Right ventricle myocardium superior (tissue), 1 donor: Measurements from ENCODE around the gene SCAF1. TPM values are rescaled to one million over a fixed set of nuclear protein-coding genes. Genes with fewer than 3 reads are reported as not detected.
"Not testable (repeated sequence)": the region's sequence is repeated elsewhere in the genome, so short reads cannot be mapped to it uniquely, and the experiment has no call there.

ENCODE experiments used
- ATAC-seq: fragments of 200-7000 bp; cut with Tn5 transposase; one replicate; pipeline ENCODE4 v1.9.1; 2020; ENCODE audit warnings: mild to moderate bottlenecking; ENCODE audit not compliant: poor library complexity
- DNase-seq: peaks from one replicate; pipeline ENCODE4 v3.0.0-alpha.2; 2020
- intact Hi-C: fragments of 100-400 bp; cut with DNase I; formaldehyde crosslinking; loops from one replicate; pipeline ENCODE4 v1.11.2; 2022
- total RNA-seq: library from RNA; stranded (reverse); fragmentation: NEBNext Ultra II Directional; extraction: Animal tissue kit (Norgen Biotek cat#: 25700); gene quantifications from one replicate; pipeline ENCODE4 v1.2.1, GENCODE V29; 2021
- donor health status: DM: no; HTN: yes; CAD: no; lungs with severe emphysema.

SCAF1 gene
- total RNA-seq, 1 donor from 2014 or later: 42.0 TPM

DNA sequence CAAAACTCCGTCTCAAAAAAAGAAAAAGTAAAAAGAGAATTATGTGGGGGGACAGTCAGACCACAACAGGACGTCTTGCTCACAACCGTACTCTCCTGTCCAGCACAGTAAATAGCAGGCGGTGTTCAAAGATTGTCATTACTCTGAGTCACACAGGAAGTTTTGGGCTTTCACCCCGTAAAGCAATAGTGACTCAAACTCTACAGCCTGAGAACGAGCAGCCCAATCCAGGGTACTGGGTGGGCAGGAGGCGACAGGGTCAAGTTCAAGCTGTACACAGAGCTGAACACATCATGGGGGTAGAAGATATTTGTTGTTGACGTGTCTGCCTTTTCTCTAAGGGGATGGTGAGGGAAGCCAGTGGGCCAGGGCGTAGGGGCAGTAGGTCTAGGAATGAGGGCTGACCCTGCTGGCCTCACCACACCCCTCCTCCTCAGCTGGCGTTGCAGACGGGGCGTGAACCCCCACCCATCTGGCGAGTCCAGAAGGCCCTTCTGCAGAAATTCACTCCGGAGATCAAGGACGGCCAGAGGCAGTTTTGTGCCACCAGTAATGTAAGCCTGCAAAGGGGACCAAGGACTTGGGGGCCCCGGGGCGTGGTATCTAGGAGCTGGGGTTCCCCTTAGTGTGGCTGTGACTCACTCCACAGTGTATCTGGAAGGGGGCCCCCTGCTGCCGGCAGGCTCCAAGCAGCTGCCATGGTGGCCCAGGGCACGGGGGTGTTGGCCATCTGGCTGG, 27.7 kb upstream of the SCAF1 start:
- no peak for DNase-seq
- intact Hi-C loops: no loop called here
- ATAC-seq: no peak

DNA sequence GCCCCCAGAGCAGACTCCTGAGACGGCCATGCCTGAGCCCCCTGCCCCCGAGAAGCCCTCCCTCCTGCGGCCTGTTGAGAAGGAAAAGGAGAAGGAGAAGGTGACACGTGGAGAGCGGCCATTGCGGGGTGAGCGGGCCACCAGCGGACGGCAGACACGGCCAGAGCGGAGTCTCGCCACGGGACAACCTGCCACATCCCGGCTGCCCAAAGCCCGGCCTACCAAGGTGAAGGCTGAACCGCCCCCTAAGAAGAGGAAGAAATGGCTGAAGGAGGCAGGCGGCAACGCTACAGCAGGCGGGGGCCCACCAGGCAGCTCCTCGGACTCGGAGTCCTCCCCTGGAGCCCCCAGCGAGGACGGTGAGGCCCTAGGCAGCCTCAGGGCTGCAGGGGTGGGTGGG, 26.1 kb upstream of the SCAF1 start:
- intact Hi-C loops: no loop called here
- no peak for DNase-seq
- no peak for ATAC-seq

DNA sequence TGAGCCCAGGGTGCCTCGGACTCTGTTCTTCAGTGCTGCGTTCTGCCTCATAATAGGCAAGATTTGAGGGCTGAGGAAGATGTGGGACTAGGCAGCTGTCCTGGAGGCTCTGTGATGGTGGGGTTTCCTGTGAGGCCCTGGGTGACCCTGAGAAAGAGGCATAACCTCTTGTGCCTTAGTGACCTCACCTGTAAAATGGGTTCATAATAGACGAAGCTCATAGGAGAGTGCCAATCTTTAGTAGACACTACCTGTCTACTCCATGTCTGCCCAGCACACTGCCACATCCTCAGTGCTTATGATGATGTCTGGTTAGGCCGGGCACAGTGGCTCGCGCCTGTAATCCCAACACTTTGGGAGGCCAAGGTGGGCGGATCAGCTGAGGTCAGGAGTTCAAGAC, 25.5 kb upstream of the SCAF1 start:
- intact Hi-C loops: no loop called here
- DNase-seq (no peak), ATAC-seq (no peak)

DNA sequence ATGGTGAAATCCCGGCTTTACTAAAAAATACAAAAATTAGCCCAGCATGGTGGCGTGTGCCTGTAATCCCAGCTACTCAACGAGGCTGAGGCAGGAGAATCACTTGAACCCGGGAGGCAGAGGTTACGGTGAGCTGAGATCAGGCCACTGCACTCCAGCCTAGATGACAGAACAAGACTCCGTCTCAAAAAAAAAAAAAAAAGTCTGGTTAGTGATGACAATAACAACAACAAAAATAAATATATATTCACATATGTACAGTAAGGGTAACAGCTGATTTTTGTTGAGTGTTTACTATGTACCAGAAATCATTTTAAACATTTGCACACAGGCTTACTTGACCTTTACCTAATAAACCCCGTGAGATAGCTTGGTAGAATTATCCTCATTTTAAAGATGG, 25.1 kb upstream of the SCAF1 start:
- intact Hi-C loops: no loop called here
- no peak for DNase-seq
- no peak for ATAC-seq

DNA sequence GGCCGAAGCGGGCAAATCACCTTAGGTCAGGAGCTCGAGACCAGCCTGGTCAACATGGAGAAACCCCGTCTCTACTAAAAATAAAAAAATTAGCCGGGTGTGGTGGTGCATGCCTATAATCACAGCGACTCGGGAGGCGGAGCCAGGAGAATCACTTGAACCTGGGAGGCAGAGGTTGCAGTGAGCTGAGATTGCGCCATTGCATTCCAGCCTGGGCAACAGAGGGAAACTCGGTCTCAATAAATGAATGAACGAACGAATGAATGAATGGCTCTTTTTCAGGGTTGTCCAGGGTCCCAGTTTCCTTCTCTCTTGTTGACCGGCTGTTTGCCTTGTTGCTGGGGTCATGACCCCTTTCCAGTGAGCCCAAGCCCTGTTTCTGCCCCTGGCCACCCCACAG, 24.1 kb upstream of the SCAF1 start:
- intact Hi-C loops, ATAC-seq, DNase-seq: not testable (repeated sequence)

DNA sequence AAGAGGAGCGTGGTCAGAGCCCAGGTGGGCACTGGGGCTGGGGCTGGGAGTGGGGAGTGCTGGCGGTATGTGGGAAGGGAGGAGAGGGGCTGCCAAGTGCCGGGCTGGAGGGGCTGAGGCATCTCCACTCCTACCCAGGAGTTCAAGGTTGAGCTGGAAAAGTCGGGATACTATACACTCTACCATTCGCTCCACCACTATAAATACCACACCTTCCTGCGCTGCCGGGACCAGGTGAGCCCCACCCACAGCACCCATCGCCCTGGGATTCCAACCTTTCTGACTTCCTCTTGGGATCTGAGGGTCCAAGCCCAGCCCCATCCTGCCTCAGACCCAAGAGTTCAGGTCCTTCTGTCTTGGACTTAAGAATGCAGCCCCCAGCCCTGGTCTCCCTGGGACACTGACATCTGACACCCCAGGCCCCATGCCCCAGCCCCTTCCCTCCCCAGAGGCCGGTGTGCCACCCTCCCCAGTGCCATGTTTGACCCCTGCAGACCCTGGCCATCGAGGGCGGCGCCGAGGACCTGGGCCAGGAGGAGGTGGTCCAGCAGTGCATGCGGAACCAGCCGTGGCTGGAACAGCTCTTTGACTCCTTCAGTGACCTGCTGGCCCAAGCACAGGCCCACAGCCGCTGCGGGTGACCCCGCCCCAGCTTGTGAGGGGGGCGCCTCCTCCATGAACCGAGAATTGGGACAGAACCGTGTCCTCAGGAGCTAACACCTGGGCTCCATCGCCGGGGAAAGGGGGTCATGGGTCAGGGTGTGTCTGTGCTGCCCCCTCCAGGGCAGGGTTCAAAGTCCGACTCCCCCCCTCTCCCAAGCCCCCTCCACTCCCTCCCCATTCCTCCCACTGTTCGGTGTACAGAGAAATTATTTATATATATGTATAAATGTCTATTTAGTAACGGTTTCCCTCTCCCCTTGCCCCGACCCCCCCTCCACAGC, 16.8 kb upstream of the SCAF1 start:
- no peak for ATAC-seq
- DNase-seq: no peak
- intact Hi-C loops: no loop called here

DNA sequence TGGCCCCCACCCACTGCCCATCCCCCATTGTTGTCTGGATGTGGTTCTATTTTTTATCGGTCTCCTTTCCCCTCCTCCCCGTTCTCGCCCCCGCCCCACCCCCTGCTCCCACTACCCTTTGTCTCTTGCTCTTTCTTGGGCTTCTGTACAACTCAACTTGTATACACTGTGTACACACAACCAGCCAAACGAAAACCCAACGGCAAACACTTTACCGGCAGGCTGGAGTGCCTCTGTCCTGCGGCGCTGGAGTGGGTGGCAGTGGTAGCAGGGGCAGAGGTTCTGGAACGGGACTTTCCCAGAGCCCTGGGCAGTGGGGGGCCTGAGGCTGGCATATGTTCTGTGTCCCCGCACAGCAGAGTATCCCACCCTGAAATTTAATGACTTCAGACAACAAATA, 15.8 kb upstream of the SCAF1 start:
- no peak for ATAC-seq
- no peak for DNase-seq
- intact Hi-C loops: no loop called here

DNA sequence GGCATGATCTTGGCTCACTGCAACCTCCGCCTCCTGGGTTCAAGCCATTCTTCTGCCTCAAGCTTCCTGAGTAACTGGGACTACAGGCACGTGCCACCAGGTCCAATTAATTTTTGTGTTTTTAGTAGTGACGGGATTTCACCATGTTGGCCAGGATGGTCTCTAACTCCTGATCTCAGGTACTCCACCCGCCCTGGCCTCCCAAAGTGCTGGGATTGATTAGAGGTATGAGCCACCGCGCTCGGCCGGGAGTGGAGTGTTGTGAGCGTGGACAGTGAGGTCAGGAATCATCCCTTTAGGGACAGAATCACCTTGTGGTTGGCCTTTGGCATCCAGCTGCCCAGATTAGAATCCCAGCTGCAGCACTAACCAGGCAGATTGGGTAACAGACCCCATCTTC, 12.3 kb upstream of the SCAF1 start:
- ATAC-seq (no peak), DNase-seq (no peak)
- intact Hi-C loops: no loop called here

DNA sequence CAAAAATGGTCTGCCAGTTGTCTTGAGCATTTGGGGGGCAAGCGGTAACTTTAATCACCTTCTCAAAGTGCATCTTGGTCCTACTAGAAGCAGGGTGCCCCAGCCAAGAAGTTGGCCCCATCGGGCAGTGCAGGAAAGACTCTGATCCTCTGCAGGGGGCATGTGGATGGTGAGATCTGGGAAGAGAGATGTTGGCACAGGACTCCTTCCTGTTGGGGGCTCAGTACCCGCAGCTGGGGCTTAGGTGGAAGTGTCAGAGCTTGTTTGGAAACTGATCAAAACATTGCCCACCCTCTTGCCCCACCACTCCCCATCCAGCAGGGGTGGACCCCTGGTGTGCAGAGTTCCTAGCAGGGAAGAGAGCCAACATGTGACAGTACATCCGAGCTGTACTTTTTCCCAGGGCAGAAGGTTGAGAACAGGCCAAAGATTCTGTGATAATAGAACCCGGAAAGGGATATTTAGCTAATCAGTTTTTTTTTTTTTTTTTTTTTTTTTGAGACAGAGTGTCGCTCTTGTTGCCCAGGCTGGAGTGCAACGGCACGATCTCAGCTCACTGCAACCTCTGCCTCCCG, 10.9 kb upstream of the SCAF1 start:
- intact Hi-C loops: no loop called here
- DNase-seq: no peak
- ATAC-seq: no peak

DNA sequence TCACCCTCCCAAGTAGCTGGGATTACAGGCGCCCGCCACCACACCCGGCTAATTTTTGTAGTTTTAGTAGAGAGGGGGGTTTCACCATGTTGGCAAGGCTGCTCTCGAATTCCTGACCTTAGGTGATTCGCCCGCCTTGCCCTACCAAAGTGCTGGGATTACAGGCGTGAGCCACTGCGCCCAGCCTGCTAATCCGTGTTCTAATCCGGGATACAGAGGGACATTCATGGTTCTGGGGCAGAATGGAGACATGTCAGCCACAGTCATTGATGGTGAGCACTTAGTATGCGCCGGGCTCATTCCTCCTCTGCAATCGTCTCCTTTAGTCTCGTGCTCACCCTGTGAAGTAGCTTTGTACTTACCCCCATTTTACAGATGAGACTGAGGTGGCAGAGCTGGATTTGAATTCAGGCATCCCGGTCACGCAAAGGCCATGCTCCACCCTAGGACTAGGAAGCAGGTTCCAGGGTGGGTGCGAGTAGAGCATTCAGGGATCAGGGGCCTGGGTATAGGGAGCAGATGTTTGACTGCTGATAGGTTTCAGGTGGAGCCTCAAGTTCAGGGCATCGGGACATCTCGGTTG, 10.3 kb upstream of the SCAF1 start:
- DNase-seq (no peak), ATAC-seq (no peak)
- intact Hi-C loops: no loop called here

DNA sequence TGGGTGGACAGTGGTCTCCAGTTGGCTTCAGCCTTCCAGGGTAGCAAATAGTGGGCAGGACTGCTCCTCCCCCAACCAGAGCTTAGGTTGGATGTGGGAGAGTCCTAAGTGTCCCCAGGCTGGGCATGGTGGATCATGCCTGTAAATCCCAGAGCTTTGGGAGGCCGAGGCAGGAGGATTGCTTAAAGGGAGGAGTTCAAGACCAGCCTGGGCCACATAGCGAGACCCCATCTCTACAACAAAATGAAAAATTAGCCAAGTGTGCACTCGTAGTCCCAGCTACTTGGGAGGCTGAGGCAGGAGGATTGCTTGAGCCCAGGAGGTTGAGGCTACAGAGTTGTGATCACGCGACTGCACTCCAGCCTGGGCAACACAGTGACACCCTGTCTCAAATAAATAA, 9.4 kb upstream of the SCAF1 start:
- DNase-seq: no peak
- intact Hi-C loops: no loop called here
- no peak for ATAC-seq

DNA sequence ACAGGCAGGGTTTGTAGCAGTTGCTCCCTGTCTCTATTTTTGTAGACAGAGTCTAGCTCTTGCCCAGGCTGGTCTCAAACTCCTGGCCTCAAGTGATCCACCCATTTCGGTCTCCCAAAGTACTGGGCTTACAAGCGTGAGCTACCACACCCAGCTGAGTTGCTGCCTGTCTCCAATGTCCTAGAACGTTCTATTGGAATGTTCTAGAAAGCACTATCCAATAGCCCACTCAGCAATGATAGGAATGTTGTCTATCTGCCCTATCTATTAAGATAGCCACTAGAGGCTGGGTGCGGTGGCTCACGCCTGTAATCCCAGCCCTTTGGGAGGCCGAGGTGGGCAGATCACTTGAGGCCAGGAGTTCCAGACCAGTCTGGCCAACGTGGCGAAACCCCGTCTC, 8.7 kb upstream of the SCAF1 start:
- ATAC-seq, DNase-seq, intact Hi-C loops: not testable (repeated sequence)

DNA sequence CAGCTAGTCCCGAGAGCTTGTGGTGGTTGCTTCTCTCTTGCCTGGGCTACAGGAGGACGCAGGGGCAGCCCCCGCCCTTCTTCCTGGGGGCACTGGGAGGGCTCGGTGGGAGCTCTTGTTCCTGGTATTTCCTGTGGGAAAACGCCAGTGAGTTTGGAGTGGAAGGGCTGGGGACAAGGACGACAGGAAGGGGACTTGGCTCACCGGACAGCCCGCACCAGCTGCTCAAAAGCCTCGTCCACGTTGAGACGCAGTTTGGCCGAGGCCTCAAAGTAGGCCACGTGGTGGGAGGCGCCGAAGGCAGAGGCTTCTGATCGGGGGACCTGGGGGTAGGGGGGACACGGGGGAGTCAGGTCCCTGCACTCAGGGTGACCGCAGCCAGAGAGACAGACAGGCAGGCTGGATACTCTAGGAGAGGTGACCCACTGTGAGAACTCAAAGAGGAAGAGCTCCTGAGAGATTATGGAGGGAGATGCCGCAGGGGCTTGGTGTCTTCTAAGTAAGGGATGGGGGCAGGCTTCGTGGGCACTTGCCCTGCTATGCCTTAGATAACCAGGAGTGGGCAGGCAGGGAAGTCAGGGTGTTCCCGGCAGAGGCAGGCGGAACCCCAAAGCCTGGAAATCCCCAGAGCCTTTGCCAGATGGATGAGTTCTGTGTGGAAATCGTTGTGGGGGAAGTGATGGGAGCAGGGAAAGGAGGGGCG, 6.3 kb upstream of the SCAF1 start:
- ATAC-seq (no peak), DNase-seq (no peak)
- intact Hi-C loops: no loop called here

DNA sequence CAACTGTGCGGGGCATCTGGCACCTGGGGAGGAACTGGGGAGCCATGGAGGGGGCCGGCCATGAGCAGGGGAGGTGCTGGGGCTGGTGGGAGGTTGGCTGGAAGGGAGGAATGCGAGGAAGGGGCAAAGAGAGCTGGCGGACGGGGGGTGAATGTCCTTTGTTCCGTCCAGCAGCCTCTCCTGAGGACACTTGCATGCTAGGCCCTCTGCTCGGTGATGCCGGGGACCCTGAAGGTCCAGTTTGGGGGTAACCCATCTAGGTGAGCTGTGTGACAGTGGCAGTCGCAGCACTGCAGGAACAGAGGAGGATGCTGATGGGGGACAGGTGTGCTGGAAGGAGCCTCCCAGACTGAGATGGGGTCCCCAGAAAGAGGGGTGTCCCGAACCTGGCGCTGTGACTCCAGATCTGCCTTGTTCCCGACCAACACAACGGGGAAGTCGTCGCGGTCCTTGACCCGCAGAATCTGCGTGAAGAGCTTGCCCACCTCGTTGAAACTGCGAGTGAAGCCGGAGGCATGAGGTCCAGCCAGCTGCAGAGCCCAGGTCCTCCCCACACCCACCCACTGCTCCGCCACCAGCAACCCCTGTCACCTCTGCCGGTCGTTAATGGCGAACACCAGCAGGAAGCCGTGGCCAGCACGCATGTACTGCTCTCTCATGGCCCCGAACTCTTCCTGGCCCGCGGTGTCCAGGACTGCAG, 5.6 kb upstream of the SCAF1 start:
- DNase-seq (no peak), ATAC-seq (no peak)
- intact Hi-C loops: no loop called here

DNA sequence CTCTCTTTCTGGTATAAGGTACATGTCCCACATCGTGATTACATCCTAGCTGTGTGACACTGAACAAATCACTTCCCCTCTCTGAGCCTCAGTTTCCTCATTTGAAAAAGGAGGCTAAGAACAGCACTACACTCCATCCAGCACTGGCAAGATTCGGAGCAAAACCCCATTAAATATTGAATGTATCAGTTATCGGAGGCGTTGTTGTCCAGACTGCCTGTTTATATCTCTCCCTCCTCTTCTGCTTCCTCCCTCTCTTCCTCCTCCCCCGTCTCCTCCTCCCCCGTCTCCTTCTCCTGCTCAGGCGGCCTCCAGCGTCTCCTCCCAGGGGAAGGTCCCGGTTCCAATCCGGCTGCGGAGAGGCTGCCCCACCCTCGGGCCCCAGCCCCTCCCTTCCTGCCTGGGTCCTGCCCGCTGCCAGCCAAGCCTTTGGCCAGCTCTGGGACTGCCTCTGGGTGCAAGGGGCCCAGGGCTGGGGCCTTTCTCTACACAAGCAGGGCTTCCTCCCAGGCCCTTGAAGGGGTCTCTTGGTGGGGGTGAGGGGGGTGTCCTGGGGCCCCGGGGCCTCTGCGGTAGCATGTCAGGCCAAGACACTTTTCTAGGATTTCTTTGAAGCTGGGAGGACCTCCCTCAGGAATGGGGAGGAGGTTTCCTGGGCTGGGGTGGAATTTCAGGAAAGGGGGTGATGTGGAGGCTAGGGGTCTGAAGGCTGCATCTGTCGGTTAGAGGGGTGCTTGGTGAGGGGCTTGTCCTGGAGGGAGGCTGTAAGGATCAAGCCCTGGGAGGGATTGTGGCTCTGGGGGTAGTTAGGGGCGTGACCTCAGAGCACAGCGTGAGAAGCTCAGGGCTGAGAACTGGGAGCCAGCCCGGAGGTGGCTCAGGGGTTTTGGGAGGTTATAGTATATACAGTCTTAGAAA, 3.9 kb upstream of the SCAF1 start:
- DNase-seq: peak; percentile 94
- intact Hi-C loops: loop anchor here (2.0 kb wide), 1 partner anchor 45 kb away; no protein-coding TSS in a partner anchor
- peak; percentile 7 for ATAC-seq

DNA sequence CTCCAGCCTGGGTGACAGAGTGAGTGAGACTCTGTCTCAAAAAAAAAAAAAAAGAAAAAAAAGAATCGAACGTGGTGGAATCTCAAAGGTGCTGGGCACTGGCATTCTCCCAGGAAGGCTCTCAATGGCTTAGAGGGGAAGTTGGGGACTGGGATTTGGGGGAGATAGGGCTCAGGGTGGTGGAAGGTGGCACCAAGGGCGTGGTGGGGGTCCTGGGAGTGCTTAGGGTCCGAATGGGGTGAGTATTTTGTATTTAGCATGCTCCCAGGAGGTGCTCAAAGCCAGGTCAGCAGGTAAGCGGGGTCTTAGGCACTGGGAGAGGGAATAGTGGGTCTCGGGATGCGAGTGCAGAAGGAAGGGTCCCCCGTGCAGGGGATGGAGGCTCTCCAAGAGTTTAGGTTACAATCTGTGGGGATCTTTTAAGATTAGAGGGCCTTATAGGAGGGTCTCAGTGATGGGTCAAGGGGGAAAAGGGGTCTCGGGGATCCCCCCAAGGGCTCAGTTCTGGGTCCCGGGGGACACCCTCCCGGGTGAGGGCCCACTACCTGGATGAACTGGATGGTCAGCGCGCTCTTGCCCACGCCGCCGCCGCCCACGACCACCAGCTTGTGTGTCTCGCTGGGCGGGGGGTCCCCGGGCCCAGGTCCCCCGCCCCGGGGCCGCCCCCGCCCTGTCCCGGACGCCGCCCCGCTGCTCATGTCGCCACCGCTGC, 2.5 kb upstream of the SCAF1 start:
- ATAC-seq: no peak
- DNase-seq: no peak
- intact Hi-C loops: loop anchor here (2.0 kb wide), 1 partner anchor 47 kb away; no protein-coding TSS in a partner anchor
